ENCODE data around the gene IFNB1.

Gene IFNB1
- total RNA-seq, result 0 reads per million in 2 donors

DNA sequence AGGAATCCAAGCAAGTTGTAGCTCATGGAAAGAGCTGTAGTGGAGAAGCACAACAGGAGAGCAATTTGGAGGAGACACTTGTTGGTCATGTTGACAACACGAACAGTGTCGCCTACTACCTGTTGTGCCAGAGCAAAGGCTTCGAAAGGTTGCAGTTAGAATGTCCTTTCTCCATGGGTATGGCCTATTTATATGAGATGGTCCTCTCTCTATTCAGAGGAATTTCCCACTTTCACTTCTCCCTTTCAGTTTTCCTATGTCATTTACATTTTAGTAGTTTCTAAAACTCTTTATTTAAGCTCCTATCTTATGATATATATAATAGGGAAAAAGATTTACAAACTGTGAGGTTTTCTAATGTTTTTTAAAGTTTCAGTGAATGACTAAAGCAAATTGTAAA lies at the start of gene IFNB1:
Gene IFNB1 (minus strand): TSS at position 162 of the 400 bp plus-strand sequence. CDS start 73 bp downstream, at position 89.
- no peak for DNase-seq

DNA sequence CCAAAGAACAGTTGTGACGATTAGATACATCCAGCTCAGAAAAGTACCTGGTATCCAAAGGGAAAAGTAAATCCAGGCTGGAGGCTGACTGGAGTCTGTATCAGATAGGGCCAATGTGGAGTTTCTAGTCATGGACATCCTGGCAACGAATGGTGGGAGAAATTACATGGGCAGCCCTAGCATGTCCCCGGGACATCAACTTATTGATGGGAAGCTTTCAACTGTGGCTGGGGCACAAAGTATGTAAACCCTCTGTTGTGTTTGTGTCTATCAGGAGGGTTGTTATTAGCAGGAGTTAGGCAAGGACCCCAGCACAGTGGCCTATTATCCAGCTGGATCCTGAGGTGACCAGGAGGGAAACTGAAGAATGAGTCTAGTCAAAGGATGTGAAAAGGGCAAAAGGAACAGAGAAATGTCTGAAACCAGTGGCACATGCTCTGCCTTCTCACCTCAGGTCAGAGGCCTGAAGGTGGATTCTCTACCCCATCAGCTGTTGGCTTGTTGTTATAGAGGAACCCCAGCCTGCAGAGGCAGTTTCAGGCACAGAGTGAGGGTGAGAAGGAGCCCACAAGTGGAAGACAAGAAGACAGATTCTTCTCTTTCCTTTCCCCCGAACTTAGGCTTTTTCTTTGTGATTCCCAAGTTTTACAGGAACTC lies 44.0 kb upstream of the IFNB1 start:
- no peak for DNase-seq

DNA sequence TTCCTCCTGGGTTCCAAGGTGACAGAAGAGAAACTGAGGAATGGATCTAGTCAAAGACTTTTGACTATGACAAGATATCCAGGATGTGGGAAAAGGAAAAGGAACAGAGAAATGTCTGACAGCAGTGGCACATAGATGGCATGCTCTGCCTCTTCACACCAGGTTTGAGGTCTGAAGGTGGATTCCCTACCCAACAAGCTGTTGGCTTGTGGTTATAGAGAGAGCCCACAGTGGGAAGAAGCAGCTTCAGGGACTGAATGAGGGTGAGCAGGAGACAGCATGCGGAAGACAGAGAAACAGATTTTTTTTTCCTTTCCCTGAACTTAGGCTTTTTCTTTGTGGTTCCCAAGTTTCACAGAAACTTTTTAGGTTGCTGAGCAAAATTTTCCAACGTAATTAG lies 43.3 kb upstream of the IFNB1 start:
- DNase-seq, result no peak

DNA sequence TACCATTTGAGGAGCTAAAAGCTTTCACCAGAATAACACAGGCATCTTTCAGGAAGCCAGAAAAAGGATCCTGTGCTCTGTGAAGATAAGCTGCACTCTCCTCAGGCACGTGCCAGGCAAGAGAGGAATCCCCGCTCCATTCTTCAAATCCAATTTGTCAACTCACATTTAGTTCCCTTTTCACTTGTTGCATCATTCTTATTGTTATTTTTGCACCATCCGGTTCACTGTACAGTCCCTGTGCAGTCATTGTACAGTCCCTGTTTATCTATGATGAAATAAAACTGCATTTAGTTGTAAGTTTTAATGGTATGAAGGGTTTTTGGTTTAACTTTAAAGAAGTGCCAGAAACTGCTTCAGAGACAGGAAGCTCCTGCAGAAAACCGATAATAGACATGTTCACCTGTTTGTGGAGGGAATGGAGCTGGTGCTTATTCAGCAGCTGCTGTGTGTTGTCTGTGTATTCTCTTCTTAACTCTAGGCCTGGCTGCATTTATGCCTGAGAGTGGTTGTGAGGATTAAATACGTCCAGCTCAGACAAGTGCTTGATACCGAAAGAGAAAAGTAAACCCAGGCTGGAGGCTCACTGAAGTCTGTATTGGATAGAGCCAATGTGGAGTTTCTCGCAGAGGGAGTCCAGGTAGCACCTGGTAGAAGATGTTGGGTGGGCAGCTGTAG lies 41.5 kb upstream of the IFNB1 start:
- DNase-seq, result no peak

DNA sequence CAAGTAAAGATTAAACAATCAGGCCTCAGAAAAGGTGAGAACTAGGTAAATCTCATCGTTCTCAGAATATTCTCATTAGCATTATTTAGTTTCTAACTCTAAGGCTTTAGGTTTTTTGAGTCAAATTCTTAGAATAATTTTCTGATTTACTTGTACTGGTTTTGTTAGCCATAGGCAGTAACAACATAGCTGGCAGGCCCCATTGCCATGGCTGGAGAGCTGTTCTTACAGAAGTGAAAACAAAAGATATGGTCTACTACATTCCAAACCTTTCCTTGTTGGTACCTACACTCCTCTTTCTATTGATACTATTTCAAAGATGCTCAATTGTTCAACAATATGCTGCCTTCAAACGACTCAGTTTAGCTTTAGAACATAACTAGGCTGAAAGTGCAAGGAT lies 36.6 kb upstream of the IFNB1 start:
- no peak for DNase-seq

DNA sequence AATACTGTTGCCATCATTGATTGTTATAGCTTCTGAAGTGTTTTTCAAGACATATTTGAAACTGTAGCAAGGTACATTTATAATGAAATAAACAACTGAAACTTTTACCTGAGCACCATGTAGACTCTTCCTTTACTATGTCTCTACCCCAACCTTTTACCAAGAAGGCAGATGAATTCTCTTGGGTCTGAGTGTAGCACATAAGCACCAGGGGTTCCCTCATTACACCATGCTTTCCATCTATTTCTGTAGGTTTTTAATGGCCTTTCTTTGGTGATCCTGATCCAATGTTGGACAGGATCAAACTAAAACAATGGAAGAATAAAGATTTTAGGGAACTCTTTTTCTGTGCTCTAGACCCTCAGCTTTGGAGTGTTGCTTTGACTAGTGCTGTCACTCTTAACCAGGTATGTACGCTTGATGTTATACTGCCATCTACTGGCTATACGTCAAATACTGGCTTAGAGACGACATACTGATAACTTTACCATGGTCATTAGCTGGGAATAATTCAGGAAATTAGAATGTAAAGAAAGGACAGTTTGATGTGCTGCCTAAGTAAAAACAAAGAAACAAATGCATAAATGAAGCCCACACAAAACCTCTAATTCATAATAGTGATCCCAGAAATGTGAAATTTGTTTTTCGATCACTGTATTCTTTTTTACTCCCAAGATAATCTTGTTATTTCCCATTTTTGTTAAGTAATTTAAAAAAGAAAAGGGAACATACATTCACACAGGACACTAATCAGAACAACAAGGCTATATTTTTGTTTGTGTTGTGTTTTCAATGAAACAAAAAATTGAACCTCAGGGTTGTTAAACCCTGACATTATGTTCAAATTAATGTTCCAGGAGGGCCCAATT lies 33.2 kb upstream of the IFNB1 start:
- no peak for DNase-seq

DNA sequence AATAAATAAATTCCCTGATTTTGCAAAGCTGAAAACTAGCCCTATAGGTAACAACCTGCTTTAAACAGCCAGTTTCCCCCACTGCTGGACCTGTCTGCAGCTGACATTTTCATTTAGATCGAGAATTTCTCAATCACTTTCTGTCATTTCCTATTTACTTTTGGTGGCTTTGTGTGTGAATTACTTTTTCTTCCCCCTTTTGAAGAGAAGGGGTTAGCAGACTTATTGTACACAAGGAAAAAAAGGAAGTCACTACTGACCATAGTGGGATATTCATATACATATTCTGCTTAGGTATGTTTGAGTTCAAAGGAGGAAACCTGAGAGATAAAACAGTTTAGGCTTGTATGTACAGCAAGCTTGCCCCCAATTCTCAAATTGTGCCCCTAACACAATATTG lies 27.0 kb upstream of the IFNB1 start:
- no peak for DNase-seq

DNA sequence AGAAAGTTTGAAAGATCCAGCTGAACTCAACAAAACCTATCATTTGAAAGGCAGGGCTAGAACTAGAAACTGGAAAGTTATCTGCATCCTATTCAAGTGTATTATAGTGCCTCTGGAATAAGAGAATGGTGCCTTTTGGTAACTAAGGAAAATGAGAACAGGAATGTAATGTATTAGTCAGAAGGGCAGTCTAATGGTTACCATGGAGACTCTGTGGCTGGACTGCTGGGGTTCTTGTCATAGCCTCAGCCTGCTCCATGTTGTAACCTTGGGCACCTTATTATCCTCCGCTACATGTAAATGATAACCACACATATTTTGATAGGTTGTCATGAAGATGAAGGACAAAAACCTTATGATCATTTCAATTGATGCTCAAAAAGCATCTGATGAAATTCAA lies 24.6 kb upstream of the IFNB1 start:
- no peak for DNase-seq

DNA sequence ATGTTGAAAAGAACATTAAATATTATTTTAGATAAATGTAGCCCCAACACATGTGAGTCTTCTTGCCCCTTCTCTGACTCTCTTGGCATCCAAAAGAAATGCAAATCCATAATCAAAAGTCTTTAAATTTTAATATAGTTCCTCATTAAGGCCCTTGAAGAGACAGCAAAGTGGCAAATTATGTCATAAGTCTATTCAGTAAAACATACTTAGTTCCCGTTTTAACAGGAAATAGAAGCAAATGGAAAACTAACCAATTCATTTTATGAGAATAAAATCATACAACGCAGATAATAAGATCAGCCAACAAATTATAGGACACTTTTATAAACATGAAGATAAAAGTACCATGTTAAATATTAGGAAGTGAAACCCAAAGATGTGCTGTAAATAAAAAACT lies 20.1 kb upstream of the IFNB1 start:
- DNase-seq, result no peak

DNA sequence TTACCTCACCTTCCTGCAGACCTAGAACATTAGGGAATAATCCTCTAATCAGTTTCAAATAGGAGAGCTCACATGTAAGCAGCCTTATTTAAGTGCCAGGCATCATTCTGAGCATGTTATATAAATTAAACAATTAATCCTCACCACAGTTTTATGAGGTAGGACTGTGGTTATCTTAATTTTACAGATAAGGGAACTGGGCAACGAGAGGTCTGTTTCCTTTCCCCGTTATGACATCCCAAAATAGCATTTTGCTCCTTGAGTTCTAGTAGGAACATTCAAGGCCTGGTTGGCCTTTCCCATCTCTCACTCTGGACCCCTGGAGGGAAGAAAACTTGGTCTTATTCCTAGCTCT lies 19.1 kb upstream of the IFNB1 start:
- no peak for DNase-seq

DNA sequence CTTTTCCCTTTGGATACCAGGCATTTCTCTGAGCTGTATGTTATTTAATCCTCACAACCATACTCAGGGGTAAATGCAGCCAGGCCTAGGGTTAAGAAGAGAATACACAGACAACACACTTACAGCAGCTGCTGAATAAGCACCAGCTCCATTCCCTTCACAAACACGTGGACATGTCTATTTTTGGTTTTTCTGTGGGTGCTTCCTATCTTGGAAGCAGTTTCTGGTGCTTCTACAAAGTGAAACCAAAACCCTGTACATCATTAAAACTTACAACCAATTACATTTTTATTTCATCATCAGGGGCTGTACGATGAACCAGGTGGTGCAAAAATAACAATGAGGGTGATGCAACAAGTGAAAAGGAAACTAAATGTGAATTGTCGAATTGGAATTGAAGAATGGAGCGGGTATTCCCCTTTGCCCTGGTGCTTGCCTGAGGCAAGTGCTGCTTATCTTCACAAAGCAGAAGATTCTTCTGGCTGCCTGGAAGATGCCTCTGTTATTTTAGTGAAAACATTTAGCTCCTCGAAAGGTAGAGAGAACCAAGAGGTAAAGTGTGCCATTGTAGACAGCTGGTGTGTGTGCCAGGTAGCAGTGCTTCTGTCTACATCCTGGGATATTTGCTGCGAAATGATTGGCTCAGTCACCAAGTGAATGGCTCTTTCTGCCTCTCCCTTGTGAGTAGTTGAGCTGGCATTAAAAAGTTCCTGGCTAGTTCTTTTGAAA lies 18.6 kb upstream of the IFNB1 start:
- peak; percentile 7 for DNase-seq

DNA sequence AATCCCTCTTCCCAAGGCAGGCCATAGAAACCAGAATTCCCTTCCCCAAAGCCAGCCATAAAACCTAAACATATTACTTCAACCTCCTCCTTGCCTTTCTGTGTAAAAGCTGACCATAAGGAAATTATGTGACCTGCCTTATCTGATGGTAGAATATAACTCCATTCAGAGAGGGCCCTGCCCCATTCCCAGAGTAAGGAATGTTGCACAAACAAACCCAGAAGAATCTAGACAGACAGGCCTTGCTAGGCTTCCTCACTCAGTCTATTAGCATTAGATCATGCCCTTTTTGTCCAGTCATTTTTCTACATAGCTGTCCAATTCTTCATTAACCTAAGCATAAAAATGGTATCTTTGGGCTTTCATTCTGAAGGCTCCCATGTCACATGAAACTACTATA lies 17.8 kb upstream of the IFNB1 start:
- no peak for DNase-seq

DNA sequence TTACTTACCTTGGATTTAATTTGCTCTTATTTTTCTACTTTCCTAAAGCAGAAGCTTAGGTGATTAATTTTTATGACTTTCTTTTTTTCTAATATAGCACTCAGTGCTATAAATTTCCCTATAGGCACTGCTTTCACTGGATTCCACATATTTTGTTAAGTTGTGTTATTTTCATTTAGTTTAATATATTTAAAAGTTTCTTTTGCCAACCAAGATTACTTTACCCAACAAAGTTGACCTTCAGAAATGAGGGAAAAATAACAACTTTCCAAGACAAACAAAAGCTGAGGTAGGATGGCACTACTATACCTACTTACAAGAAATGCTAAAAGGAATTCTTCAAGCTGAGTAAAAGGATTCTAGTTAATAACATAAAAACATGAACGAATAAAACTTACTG lies 8.8 kb upstream of the IFNB1 start:
- no peak for DNase-seq

DNA sequence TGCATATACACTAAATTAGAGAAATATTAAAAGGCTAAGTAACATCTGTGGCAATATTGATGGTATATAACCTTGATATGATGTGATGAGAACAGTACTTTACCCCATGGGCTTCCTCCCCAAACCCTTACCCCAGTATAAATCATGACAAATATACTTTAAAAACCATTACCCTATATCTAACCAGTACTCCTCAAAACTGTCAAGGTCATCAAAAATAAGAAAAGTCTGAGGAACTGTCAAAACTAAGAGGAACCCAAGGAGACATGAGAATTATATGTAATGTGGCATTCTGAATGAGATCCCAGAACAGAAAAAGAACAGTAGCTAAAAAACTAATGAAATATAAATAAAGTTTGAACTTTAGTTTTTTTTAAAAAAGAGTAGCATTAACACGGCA lies 7.3 kb upstream of the IFNB1 start:
- DNase-seq, result no peak

DNA sequence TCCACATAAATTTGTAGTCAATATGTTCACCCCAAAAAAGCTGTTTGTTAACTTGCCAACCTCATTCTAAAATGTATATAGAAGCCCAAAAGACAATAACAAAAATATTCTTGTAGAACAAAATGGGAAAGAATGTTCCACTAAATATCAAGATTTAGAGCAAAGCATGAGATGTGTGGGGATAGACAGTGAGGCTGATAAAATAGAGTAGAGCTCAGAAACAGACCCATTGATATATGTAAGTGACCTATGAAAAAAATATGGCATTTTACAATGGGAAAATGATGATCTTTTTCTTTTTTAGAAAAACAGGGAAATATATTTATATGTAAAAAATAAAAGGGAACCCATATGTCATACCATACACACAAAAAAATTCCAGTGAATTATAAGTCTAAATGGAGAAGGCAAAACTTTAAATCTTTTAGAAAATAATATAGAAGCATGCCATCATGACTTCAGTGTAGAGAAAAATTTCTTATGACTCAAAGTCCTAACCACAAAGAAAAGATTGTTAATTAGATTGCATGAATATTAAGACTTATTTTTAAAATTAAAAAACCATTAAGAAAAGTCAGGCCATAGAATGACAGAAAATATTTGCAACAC lies 6.6 kb upstream of the IFNB1 start:
- DNase-seq, result no peak

DNA sequence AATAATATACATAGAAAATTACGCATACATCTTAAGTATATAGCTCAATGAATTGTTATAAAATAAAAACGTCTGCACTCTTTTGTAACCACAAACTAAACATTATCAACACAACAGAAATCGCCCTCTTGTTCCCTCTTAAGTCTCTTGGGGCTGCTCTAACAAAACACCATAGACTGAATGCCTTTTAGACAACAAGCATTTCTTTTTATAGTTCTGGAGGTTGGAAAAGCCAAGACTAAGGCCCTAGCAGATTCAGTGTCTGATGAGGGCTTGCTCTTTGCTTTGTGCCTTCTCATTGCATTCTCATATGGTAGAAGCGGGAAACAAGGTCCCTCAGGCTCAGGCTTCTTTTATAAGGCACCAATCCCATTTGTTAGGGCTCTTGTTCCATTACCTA lies 4.9 kb upstream of the IFNB1 start:
- no peak for DNase-seq

DNA sequence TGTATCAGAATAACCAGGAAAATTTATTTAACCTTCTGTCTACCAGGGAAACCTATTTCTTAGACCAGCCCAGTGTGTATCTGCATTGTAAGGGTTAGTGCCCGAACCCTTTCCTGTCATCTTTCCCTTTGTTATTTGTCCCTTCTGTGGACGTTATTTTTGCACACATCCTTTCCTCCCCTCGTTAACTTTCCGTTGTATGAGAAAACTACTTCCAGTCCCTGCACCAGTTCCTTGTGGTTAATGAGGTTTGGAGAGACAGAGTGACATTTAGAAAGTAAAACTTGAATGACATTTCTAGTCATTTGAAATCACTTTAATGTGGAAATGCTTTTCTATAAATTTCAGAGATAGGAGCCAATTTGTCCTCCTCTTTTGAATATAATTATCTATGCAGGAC lies 4.3 kb upstream of the IFNB1 start:
- DNase-seq, result no peak

DNA sequence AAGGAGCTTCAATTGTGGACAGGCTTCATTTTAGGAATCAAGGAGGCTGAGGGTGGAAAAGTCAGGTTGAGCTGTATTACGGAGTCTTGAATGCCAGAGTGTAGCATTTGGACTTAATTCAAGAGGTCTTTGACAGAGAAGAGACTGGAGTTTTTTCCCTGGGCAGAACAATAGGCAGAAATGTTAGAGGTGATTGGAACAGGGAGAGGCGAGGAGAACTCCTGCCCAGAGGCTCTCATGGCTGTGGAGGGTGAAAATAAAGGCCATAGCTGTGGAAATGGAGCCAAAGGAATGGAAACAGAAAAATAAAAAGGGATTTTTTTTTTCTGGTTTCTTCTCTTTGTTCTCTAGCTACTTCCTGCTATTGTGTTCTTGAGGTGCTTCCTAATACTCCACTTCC lies 3.7 kb upstream of the IFNB1 start:
- no peak for DNase-seq

DNA sequence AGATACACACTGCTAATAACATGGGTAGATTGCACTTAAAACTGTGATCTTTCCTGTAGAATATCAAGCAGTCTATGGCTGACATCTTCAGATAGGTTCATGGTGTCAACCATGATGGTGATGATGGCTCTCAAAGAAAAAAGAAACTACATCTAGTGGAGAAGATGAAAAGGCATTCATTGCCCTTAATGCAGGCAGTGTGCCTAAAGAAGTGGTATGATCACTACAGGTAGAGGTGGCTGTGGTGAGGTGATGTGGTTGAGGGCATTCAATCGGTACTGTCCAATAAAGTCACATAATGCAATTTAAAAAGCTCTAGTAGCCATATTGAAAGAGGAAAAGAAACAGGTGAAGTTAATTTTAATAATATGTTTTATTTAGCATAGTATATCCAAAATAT lies 3.1 kb upstream of the IFNB1 start:
- DNase-seq, result no peak

DNA sequence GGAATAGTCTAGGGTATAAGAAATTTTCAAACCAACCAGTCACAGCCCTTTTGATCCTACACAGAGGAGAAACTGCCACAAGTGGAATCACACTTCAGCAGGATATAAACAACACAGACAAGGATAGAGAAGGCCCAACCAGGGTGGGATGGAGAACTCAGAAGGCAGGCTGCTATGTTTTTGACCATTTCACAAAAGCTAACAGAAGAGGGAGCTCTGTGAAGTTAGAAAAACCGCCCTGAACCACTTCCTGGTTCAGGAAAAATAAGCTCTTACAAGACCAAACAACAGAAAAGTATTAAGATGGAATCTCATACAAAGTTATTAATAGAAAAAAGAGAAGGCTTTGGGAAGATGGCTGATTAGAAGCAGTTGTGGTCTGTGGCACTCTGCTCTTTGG lies 960 bp upstream of the IFNB1 start:
- DNase-seq, result no peak

DNA sequence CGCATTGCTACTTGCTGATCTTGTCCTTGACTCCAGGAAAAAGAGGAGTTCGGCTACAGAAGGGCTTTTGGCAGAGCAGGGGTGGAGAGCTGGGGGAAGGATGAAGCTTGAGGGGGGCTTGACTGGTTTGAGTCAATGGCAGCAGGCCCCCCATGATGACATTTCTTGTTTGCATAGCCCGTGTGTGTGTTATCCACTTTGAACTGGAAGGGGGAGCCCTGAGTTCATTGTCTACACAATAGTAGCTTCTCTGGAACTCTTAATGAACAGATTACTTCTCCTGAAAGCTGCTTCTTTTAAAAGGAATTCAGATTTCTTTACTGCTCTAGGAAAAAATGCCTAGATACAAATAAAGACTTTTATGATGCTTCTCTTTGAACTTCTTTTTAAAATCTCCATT lies 2.3 kb downstream of the IFNB1 start:
- no peak for DNase-seq

DNA sequence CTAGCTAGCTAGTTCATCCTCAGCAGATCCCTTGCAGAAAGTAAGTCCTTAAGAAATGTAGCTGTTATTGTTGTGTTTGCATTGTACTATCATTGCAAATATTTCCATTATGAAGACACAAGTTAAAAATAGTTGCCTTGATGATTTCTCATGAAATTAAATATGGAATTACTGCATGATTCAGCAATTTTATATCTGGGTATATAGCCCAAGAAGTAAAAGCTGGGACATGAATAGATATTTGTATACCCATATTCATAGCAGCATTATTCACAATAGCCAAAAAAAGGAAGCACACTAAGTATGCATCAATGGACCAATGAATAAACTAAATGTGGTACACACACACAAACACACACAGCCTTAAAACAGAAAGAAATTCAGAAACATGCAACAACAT lies 6.8 kb downstream of the IFNB1 start:
- no peak for DNase-seq

DNA sequence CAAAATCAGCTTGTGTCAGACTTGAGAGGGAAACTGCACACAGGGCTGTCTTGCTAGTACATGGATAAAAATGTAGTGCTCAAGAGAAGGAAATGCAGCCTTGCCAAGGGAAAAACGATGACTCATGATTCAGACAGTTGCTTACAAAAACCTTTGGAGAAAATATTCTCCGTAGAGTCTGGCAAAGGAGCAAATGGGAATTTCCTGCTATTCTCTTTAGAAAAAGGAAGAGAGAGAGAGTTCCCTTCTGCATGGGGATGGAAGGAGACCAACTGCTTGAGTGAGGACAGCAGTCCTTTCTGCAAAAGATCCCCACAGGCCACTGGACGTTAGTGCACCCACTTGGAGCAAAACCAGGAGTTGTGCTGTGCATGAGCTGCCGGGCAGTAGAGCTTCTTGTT lies 7.6 kb downstream of the IFNB1 start:
- no peak for DNase-seq

All from T-helper 9 cell (primary cell).